ENCODE data around the gene NXT1. TPM values are rescaled to one million over a fixed set of nuclear protein-coding genes. Genes with fewer than 3 reads are reported as not detected.

Gene NXT1
- total and polyA plus RNA-seq, 11 donors = 4.2 to 20.1 (median 9.1) TPM

GRCh38 chr20:23367770-23368169, 17.2 kb downstream of the NXT1 start:
- DNase-seq (no peak), ATAC-seq (no peak)
- no peaks in the 10 kb centered on the region for H3K9me3 ChIP-seq
- intact Hi-C loops (cut with DNase I) = loop anchor here in 3 of 10 donors (10.0 kb wide), 3 partner anchors 47 to 237 kb away; partner anchors contain the start of genes CST9 (in 1 of the 3) and NAPB (in 1 of the 3)
- peak overlapping the region in 1 of 12 donors; percentile 5 for H3K27ac ChIP-seq
- H3K36me3 ChIP-seq = peaks cover 0 to 85% (median 81%) of the 10 kb centered on the region in 9 donors
- H3K27me3 ChIP-seq = no peaks in the 10 kb centered on the region
- H3K4me1 ChIP-seq = peaks cover 0 to 63% (median 45%) of the 10 kb centered on the region in 12 donors
- TF ChIP-seq CTCF (IDR thresholded peaks at IDR 0.05) (no peak), POLR2A (IDR thresholded peaks at IDR 0.05) (no peak)
- H3K4me3 ChIP-seq = no peak overlapping the region

- no peak for ATAC-seq
- H3K4me1 ChIP-seq = peaks cover 0 to 55% (median 37%) of the 10 kb centered on the region in 12 donors
- intact Hi-C loops (cut with DNase I) = loop anchor here in 3 of 10 donors (10.0 kb wide), 3 partner anchors 46 to 236 kb away; partner anchors contain the start of genes CST9 (in 1 of the 3) and NAPB (in 1 of the 3)
- DNase-seq = no peak
- no peaks in the 10 kb centered on the region for H3K27me3 ChIP-seq
- H3K27ac ChIP-seq = no peak overlapping the region
- no peaks in the 10 kb centered on the region for H3K9me3 ChIP-seq
- TF ChIP-seq POLR2A (IDR thresholded peaks at IDR 0.05) = no peak
- no peak for TF ChIP-seq CTCF (IDR thresholded peaks at IDR 0.05)
- WGBS, 4 donors = 89 to 94% (median 92%) methylated on average over 2 of the region's 2 CpGs
- H3K36me3 ChIP-seq = peaks cover 0 to 92% (median 88%) of the 10 kb centered on the region in 9 donors
- no peak overlapping the region for H3K4me3 ChIP-seq
These were observed 17.9 kb downstream of the NXT1 start for GRCh38 chr20:23368316-23369071.

DNA sequence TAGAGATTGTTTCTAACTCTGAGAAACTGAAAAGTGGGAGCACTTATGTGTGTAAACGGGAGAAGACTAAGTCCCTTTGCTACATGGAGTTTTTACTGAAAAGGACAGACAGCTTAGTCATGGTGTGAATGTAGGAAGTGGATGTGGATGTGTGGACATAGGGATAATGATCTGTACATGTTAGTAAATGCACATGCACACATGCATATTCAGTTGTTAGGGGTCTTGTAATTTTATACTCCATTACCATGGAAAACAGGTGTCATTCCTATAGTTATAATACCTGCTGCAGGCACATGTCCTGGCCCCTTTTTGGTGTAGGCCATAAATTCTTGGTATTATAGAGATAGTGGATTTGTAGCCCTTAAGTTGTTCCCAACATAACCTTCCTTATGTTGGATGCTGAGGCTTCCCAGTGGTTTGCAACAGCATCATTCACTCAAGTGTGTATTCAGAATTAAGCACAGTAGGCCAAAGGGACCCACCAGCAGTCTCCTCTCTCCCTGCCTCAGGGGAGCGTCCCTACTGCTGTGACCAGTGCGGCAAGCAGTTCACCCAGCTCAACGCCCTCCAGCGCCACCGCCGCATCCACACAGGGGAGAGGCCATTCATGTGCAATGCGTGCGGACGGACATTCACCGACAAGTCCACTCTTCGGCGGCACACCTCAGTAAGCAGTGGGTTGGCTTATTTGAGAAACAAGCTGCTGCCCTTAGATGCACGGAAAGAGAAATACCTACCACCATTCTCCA, 18.7 kb downstream of the NXT1 start:
- no peaks in the 10 kb centered on the region for H3K27me3 ChIP-seq
- DNase-seq (no peak), ATAC-seq (no peak)
- no peak overlapping the region for H3K27ac ChIP-seq
- H3K9me3 ChIP-seq = no peaks in the 10 kb centered on the region
- peaks cover 0 to 48% (median 30%) of the 10 kb centered on the region in 12 donors for H3K4me1 ChIP-seq
- intact Hi-C loops (cut with DNase I) = loop anchor here in 3 of 10 donors (10.0 kb wide), 3 partner anchors 46 to 236 kb away; partner anchors contain the start of genes CST9 (in 1 of the 3) and NAPB (in 1 of the 3)
- peaks cover 0 to 99% (median 94%) of the 10 kb centered on the region in 9 donors for H3K36me3 ChIP-seq
- WGBS, 4 donors = 91 to 96% (median 94%) methylated on average over 5 to 14 of the region's 14 CpGs
- TF ChIP-seq POLR2A (IDR thresholded peaks at IDR 0.05) (no peak), CTCF (IDR thresholded peaks at IDR 0.05) (no peak)
- no peak overlapping the region for H3K4me3 ChIP-seq

GRCh38 chr20:23370274-23370673, 19.7 kb downstream of the NXT1 start:
- no peaks in the 10 kb centered on the region for H3K9me3 ChIP-seq

More at GRCh38 chr20:23370274-23370673, 19.7 kb downstream of the NXT1 start:
- no peak for ATAC-seq
- no peak for TF ChIP-seq CTCF (IDR thresholded peaks at IDR 0.05)
- TF ChIP-seq POLR2A (IDR thresholded peaks at IDR 0.05) = no peak
- intact Hi-C loops (cut with DNase I) = no loop called here
- Histone ChIP-seq H3K4me1 (peaks cover 0 to 39% (median 26%) of the 10 kb centered on the region in 12 donors), H3K27ac (no peak overlapping the region), H3K36me3 (peaks cover 0 to 99% (median 87%) of the 10 kb centered on the region in 9 donors), H3K4me3 (no peak overlapping the region), H3K27me3 (no peaks in the 10 kb centered on the region)
- no peak for DNase-seq
- 90 to 94% (median 92%) methylated on average over 5 of the region's 5 CpGs for WGBS, 4 donors

All from heart left ventricle (tissue), 16 donors.